Smooth muscle cell of the brain vasculature (primary cell): Measurements from ENCODE around the gene SUCNR1.
"Not testable (repeated sequence)": the region's sequence is repeated elsewhere in the genome, so short reads cannot be mapped to it uniquely, and the experiment has no call there.

Experiments used
- DNase-seq: peaks from one replicate; pipeline ENCODE4 v3.0.0-alpha.2; 2012; ENCODE audit warnings: low read depth, low spot score

Gene SUCNR1

GRCh38 chr3:151871639-151872468 is 1.6 kb upstream of the SUCNR1 start:
- no peak for DNase-seq

GRCh38 chr3:151874079-151874478 is 636 bp downstream of the SUCNR1 start:
- not testable (repeated sequence) for DNase-seq

DNA sequence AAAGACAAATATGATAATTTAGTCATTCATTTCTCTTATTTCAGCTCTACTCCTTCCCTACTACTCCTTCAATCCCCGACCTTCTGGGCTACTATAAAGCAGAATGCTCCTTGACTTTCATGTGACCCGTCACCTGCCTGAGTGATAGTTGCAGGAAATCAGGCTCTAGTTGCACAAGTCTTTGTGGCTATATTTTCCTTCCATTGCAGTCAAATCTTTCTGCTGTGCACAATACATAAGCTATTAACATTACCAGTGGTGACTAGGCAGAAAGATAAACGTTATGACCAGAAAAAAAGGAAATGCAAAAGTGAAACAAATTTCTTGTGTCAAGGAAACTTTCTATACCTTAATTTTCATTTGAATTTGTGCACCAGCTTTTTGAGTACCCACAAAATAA is 2.3 kb downstream of the SUCNR1 start:
- DNase-seq, result no peak

DNA sequence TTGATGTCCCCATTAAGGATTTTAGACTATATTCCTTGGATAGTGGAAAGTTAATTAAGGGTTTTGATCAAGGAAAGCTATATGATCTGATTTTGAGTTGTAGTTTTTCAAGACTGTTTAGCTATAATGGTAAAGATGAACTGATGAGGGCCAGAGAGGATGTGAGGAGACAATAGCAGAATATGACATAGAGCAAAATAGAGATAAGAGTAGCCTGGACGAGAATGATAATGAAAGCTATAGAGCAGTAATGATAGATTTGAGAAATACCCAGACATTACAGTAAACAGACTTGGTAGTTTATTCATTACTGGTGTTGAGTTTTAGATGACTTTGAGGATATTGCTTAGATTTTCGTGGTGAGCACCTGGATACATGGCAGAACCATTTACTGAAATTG is 3.8 kb downstream of the SUCNR1 start:
- DNase-seq, result no peak

- no peak for DNase-seq
Measured at GRCh38 chr3:151878465-151878864, 5.0 kb downstream of the SUCNR1 start.

DNA sequence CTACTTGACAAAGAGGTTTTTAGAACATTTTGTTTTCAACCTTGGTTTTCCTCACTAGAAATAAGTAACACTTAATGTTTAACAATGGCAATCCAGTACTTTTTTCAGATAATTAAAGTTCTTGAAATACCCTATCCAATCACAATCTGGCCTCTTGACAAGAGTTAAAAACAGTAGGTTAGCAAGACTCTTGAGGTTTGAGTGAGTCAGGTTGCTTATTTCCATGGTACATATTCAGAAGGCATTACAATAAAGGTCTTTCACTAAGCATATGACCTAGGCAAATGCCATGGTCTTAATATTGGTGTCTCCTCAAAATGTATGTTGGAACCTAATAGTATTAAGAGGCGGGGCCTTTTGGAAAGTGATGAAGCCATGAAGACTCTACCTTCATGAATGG is 5.6 kb downstream of the SUCNR1 start:
- DNase-seq, result no peak

- DNase-seq, result no peak
Measured at GRCh38 chr3:151879679-151880415, 6.4 kb downstream of the SUCNR1 start.

DNA sequence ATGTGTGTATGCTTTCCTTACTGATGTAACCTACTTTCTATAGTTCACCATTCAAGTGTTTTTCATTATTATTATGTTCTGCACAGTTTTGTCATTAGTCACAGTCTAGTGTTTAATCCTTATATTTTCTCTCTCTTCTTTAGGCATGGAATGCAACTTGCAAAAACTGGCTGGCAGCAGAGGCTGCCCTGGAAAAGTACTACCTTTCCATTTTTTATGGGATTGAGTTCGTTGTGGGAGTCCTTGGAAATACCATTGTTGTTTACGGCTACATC is 6.9 kb downstream of the SUCNR1 start:
- no peak for DNase-seq

DNA sequence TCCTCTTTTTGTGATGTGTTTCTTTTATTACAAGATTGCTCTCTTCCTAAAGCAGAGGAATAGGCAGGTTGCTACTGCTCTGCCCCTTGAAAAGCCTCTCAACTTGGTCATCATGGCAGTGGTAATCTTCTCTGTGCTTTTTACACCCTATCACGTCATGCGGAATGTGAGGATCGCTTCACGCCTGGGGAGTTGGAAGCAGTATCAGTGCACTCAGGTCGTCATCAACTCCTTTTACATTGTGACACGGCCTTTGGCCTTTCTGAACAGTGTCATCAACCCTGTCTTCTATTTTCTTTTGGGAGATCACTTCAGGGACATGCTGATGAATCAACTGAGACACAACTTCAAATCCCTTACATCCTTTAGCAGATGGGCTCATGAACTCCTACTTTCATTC is 7.7 kb downstream of the SUCNR1 start:
- DNase-seq, result no peak

GRCh38 chr3:151885397-151885796 is 12.0 kb downstream of the SUCNR1 start:
- DNase-seq, result not testable (repeated sequence)

GRCh38 chr3:151887450-151888211 is 14.2 kb downstream of the SUCNR1 start:
- not testable (repeated sequence) for DNase-seq

DNA sequence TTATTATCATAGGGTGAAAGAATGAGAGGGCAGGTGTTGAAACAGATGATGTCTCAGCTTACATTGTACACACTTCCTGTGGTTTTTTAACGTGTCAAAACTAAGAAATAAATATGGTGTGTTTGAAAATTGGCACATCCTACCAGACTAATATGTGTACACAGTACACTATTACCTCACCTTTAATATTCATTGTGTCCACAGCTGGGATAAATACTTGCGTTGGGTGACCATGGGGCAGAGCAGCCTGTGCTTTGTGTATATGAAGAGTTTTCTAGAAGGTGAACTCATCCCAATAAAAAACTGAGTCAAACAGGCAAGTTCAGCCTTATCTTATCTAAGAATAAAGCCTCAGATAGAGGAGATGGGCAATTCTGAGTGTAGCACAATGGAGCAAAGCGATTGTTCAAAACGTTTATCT is 17.3 kb downstream of the SUCNR1 start:
- no peak for DNase-seq

- no peak for DNase-seq
Measured at GRCh38 chr3:151891721-151892120, 18.3 kb downstream of the SUCNR1 start.

- DNase-seq, result no peak
Measured at GRCh38 chr3:151894219-151894618, 20.8 kb downstream of the SUCNR1 start.

DNA sequence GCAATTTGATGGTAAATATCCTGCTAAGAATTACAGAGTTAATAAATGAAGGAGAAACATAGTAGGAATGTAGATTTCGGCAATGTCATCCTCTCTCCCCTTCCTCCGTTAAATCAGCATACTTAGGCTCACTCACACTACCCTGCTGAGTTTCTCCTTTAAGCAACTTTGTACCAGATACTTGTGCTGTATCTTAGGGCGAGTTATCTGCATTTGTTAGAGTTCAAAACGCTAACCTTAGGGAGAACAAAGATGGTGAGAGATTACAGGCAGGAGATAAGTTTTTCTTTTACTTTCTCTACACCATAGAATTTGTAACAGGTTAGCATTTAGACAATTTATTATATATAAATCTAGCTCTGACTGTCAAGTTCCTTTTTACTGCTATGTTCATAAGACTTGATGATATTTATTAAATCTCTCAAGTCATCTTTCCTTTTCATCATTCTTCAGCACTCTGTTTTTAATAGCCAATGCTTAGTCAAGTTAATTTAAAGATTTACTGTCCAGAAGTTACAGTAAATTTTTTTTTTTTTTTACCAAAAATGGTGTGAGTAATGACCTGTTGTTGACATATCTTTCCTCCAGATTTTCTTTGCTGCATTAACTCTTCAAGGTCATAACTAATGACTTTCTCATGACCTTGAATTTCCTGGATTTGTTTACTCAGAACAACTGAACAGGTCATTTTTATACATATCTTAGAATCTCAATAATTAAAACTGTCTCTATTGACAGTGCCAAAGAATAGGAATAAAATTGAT is 22.2 kb downstream of the SUCNR1 start:
- DNase-seq, result no peak

DNA sequence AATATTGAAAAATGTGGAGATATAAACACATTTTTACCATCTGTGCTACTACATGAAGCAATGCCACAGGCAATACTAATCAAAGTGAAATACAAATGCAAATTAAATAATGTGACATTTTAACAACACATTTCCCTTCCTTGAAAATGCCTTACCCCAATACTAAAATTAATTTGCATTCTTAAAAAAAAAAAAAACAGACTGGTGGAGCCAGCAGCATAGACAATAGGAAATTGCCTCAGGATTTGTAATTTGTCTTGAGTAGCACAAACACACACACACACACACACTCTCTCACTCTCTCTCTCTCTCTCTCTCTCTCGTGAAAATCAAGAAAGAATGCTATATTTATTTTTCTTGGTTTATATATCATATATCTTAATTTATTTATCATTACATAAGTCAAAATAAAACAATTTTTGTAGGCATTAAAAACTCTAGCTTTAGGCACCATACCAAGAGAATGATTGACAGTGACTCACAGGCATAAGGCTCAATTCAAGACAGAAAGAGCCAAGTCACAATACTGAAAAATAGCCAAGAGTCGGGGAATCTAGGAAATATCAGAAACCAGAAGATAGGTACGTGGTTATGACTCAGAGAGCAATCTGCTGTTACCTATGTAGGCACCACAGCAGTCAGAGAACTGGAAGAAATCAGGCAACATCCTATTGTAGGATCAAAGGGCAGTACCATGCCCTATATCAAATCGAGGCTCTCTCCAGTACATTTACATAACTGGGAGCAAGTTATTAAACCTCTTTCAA is 23.0 kb downstream of the SUCNR1 start:
- DNase-seq, result no peak

- not testable (repeated sequence) for DNase-seq
Measured at GRCh38 chr3:151898121-151898520, 24.7 kb downstream of the SUCNR1 start.

DNA sequence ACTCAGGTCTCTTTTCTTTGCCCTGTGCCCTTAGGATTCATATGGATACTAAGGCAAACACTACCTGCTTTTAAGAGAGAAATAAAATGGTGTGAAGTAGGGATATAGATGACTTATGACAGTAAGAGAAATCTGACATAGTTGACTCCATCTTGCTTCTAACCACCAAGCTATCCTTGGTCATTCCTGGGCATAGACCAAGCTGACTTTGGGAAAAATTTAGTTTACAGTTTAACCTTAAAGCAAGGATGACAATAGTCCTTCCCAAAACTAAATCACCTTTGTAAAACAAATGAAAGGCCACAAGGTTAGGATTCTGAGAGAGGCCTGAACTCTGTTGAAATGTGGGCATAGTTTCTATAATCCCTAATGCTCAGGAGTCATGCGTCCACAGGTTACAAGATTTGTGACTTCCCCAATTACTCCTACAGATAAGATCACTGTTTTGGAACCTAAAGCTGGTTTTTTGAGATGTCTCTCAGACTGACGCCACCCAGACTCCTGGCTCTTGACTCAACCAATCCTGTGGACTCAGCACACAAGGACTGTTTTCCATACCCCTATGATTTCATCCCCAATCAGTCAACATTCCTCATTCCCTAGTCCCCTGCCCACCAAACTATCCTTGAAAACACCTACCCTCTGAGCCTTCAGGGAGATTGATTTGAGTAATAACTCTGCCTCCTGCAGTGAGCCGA is 25.3 kb downstream of the SUCNR1 start:
- not testable (repeated sequence) for DNase-seq

DNA sequence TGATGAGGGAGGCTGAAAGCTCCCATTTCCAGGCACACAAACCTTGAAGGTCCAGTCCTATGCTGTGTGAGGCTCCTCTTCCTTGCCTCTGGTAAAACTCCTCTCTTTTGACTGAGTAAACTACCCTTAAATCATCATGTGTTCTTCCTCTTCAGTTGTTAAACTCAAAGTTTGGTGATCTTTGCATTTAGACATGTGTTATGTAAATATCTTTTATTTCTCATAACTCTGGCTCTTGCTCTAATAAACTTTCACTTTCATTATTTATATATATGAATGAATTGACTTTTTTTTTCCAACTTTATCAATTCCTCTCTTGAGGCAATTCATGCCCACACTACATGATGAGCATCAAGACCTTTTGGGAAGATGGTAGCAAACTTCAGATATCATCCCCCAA is 26.6 kb downstream of the SUCNR1 start:
- no peak for DNase-seq

GRCh38 chr3:151900460-151900859 is 27.0 kb downstream of the SUCNR1 start:
- no peak for DNase-seq
